ENCODE data around the gene RGSL1.

RGSL1 gene

GRCh38 chr1:182608236-182608635 is 158.3 kb downstream of the RGSL1 start:
- TF ChIP-seq POLR2AphosphoS5 (IDR thresholded peaks at IDR 0.05; ENCODE audit: low read depth, low read length) (no peak), TAF1 (IDR thresholded peaks at IDR 0.05; ENCODE audit: borderline replicate concordance, insufficient read depth, low read length) (no peak), SIN3A (IDR thresholded peaks at IDR 0.05; ENCODE audit: borderline replicate concordance, insufficient read depth, low read length) (no peak), FOXP2 (optimal IDR thresholded peaks at IDR 0.05; ENCODE audit: borderline replicate concordance, extremely low read depth, extremely low read length, insufficient read depth) (no peak)

GRCh38 chr1:182608845-182609610 is 159.1 kb downstream of the RGSL1 start:
- TF ChIP-seq TAF1 (IDR thresholded peaks at IDR 0.05; ENCODE audit: borderline replicate concordance, insufficient read depth, low read length), result no peak
- TF ChIP-seq FOXP2 (optimal IDR thresholded peaks at IDR 0.05; ENCODE audit: borderline replicate concordance, extremely low read depth, extremely low read length, insufficient read depth), result no peak
- no peak for TF ChIP-seq POLR2AphosphoS5 (IDR thresholded peaks at IDR 0.05; ENCODE audit: low read depth, low read length)
- no peak for TF ChIP-seq SIN3A (IDR thresholded peaks at IDR 0.05; ENCODE audit: borderline replicate concordance, insufficient read depth, low read length)
- TF ChIP-seq, protein P1, sequence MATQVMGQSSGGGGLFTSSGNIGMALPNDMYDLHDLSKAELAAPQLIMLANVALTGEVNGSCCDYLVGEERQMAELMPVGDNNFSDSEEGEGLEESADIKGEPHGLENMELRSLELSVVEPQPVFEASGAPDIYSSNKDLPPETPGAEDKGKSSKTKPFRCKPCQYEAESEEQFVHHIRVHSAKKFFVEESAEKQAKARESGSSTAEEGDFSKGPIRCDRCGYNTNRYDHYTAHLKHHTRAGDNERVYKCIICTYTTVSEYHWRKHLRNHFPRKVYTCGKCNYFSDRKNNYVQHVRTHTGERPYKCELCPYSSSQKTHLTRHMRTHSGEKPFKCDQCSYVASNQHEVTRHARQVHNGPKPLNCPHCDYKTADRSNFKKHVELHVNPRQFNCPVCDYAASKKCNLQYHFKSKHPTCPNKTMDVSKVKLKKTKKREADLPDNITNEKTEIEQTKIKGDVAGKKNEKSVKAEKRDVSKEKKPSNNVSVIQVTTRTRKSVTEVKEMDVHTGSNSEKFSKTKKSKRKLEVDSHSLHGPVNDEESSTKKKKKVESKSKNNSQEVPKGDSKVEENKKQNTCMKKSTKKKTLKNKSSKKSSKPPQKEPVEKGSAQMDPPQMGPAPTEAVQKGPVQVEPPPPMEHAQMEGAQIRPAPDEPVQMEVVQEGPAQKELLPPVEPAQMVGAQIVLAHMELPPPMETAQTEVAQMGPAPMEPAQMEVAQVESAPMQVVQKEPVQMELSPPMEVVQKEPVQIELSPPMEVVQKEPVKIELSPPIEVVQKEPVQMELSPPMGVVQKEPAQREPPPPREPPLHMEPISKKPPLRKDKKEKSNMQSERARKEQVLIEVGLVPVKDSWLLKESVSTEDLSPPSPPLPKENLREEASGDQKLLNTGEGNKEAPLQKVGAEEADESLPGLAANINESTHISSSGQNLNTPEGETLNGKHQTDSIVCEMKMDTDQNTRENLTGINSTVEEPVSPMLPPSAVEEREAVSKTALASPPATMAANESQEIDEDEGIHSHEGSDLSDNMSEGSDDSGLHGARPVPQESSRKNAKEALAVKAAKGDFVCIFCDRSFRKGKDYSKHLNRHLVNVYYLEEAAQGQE (IDR thresholded peaks at IDR 0.05; ENCODE audit: insufficient read depth in 1 of 2, low read depth in 2 of 2, low read length in 2 of 2), result no peak
